BE2C (cell line): ENCODE data around the gene IGFBP2.

ENCODE experiments used
- DNase-seq: peaks from one replicate; pipeline ENCODE4 v3.0.0-alpha.2; 2020
- H3K27me3 ChIP-seq: fragments of 250-450 bp; sonication (Bioruptor Pico); 2 replicates; pipeline ENCODE4 v1.5.1; 2020; ENCODE audit warnings: mild to moderate bottlenecking
- H3K36me3 ChIP-seq: fragments of 250-450 bp; sonication (Bioruptor Pico); 2 replicates; pipeline ENCODE4 v1.5.1; 2020; ENCODE audit warnings: mild to moderate bottlenecking
- H3K4me1 ChIP-seq: fragments of 250-450 bp; sonication (Bioruptor Pico); 2 replicates; pipeline ENCODE4 v1.5.1; 2020
- H3K4me3 ChIP-seq: 2 replicates; pipeline ENCODE4 v1.5.1; 2011; ENCODE audit warnings: low read depth, low read length
- H3K9me3 ChIP-seq: fragments of 250-450 bp; sonication (Bioruptor Pico); 2 replicates; pipeline ENCODE4 v1.5.1; 2020
- TF ChIP-seq, protein P1 (sequence below): IDR thresholded peaks from 2 replicates; pipeline ENCODE4 v1.5.1; 2012; ENCODE audit warnings: mild to moderate bottlenecking, low read depth, low read length

IGFBP2 gene

DNA sequence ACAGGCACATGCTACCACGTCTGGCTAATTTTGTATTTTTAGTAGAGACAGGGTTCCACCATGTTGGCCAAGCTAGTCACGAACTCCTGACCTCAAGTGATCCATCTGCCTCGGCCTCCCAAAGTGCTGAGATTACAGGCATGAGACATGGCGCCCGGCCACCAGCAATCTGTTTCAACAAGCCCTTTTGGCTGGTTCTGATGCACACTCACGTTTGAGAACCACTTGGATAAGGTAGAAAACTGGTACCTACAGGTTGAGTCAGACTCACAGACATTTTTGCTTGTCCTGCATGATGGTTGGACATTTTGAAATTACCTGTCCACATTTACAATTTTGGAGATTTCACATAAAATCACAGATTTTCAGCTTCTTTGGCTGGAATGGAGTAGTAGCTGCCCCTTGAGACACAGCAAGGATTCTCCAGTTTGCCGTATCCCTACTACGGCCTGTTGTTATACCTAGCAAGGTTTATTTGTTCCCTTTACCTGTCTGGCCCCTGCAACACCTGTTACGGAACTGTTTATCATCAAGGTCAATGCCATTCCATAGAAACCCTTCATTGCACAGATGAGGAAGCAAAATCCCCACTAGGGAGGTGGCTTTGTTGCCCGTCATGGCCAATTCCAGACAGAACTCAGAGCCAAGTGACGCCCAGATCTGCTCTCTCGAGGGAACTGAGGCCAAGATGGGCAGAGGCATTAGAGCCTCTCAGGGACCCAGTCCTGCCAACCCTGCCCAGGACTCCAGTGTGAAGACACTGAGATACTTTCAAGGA lies 31.4 kb upstream of the IGFBP2 start:
- TF ChIP-seq, protein P1, sequence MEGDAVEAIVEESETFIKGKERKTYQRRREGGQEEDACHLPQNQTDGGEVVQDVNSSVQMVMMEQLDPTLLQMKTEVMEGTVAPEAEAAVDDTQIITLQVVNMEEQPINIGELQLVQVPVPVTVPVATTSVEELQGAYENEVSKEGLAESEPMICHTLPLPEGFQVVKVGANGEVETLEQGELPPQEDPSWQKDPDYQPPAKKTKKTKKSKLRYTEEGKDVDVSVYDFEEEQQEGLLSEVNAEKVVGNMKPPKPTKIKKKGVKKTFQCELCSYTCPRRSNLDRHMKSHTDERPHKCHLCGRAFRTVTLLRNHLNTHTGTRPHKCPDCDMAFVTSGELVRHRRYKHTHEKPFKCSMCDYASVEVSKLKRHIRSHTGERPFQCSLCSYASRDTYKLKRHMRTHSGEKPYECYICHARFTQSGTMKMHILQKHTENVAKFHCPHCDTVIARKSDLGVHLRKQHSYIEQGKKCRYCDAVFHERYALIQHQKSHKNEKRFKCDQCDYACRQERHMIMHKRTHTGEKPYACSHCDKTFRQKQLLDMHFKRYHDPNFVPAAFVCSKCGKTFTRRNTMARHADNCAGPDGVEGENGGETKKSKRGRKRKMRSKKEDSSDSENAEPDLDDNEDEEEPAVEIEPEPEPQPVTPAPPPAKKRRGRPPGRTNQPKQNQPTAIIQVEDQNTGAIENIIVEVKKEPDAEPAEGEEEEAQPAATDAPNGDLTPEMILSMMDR = no peak
- no peak for DNase-seq
- Histone ChIP-seq H3K27me3 (no peaks in the 10 kb centered on the region), H3K4me1 (no peaks in the 10 kb centered on the region; the same call in 1 of the 2 replicates), H3K36me3 (no peaks in the 10 kb centered on the region), H3K9me3 (no peaks in the 10 kb centered on the region), H3K4me3 (no peak overlapping the region)

DNA sequence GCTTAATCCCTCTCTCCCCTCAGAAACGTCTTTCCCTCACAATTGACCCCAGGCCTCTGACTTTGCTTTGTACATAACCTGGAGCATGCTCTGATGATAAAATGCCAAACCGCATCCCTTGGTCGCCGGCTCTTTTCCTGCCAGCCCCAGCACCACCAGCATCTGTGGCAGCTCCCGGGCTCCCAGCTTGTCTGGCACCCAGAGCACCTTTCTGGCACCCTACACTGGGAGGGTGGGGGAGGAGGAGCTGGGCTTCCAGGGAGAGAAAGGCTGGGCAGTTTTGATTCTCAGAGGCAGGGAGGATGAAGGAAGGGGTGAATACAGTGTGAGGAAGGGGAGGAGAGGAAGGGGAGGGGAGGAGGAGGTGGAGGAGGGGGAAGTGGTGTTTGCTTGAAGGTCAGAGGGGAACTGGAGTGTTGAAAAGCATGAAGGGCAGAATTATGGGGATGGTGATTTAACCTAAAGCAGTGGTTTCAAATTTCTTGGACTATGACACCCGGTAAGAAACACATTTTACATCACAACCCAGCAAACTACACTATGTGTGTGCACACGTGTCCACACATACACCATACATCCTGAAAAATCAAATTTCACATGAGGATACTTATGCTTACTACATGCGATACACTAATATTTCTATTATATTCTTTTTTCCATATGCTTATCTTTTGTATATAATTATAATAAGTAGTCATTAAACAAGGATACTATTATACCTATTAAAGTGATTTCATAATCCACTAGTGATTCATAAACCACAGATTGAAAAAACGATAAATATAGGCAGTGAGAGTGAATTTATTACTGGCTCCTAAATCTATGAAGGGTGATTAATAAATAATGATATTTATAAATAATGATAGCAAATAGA lies 30.0 kb upstream of the IGFBP2 start:
- Histone ChIP-seq H3K36me3 (no peaks in the 10 kb centered on the region), H3K9me3 (no peaks in the 10 kb centered on the region), H3K4me1 (no peaks in the 10 kb centered on the region), H3K27me3 (no peaks in the 10 kb centered on the region), H3K4me3 (no peak overlapping the region)
- TF ChIP-seq, protein P1 = no peak
- no peak for DNase-seq

DNA sequence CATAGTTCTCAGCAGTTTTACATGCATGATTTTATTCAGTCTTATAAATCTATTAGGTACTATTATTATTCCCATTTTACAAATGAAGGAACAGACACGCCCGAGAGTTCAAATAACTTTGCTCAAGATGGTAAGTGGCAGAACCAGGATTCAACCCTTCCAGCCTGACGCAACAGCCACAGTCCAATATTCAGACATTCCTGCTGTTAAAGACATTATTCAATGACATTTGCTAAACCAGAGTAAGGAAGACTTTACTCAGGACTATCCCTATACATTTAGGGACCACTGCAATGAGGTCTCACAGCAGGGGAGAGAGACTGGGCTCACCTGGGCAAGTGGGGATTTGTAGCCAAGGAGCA lies 29.4 kb upstream of the IGFBP2 start:
- H3K36me3 ChIP-seq = no peaks in the 10 kb centered on the region
- TF ChIP-seq, protein P1 = no peak
- H3K4me3 ChIP-seq = no peak overlapping the region
- H3K27me3 ChIP-seq = no peaks in the 10 kb centered on the region
- H3K4me1 ChIP-seq = no peaks in the 10 kb centered on the region
- DNase-seq = no peak
- H3K9me3 ChIP-seq = no peaks in the 10 kb centered on the region

DNA sequence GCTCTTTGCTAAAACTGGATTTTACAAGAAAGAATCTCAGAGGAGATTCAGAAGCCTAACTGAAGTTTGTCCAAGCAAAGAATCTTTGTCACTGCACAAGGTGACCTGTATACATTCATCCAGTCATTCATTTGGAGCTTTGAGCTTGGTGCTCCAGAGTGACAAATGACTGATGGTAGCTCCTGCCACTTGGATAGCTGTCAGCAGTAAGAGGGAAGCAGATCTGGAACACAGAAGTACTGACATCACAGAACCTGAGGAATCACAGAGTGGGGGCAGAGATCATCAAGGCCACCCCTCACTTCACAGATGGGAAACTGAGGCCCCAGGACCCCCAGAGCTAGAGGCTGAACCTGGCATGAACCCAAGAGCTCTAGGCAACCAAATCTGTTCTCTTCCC lies 28.8 kb upstream of the IGFBP2 start:
- H3K27me3 ChIP-seq = no peaks in the 10 kb centered on the region
- DNase-seq = no peak
- H3K4me1 ChIP-seq = no peaks in the 10 kb centered on the region
- TF ChIP-seq, protein P1 = no peak
- H3K9me3 ChIP-seq = no peaks in the 10 kb centered on the region
- H3K4me3 ChIP-seq = no peak overlapping the region
- H3K36me3 ChIP-seq = no peaks in the 10 kb centered on the region

DNA sequence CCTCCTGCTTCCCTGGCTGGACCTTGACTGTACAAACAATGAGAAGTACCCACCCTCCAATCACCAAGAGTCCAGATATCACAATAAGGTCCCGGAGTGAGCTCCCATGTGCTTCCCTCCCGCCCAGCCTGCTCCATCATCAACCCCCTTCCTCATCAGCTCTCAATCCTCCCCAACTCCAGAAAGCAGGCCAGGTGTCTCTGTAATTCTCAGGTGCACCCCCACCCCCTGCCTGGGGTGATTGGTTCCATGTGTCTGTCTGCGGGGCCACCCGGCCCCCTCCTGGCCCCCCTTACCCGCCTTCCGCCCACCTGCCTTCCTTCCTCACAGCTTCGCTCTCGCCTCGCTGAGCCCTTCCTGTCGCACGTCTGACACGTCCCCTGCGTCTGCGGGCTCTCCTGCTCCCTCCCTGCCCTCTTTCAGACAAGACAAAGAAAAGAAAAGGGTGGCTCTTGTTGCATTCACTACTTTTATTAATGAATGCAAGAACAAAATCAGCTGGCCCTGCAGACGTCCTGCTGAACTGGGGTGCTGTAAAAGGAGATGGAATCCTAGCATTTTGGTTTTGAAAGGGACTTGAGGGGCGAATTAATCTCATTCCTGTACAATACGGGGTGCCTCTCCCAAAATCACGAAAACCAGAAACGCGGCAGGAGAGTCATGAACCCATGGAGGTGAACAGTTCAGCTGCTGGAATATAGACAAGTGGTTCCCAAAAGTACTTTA lies 26.5 kb upstream of the IGFBP2 start:
- Histone ChIP-seq H3K4me3 (no peak overlapping the region), H3K27me3 (no peaks in the 10 kb centered on the region), H3K4me1 (no peaks in the 10 kb centered on the region), H3K36me3 (no peaks in the 10 kb centered on the region), H3K9me3 (no peaks in the 10 kb centered on the region)
- DNase-seq = no peak
- TF ChIP-seq, protein P1 = no peak
